PFSK-1 (cell line): ENCODE data around the gene GALNT12.

Experiments
- FOXP2 ChIP-seq: optimal IDR thresholded peaks from 2 replicates; pipeline ENCODE3; 2011; ENCODE audit warnings: borderline replicate concordance, control low read depth, inconsistent platforms; ENCODE audit not compliant: insufficient read depth; ENCODE audit errors: extremely low read length, extremely low read depth
- POLR2AphosphoS5 ChIP-seq: IDR thresholded peaks from 2 replicates; pipeline ENCODE4 v1.6.1; 2012; ENCODE audit warnings: low read depth, mild to moderate bottlenecking, control low read depth, low read length, moderate library complexity
- SIN3A ChIP-seq: IDR thresholded peaks from 2 replicates; pipeline ENCODE4 v1.6.1; 2012; ENCODE audit warnings: mild to moderate bottlenecking, low read length, moderate library complexity, borderline replicate concordance; ENCODE audit not compliant: insufficient read depth
- TAF1 ChIP-seq: IDR thresholded peaks from 2 replicates; pipeline ENCODE4 v1.6.1; 2012; ENCODE audit warnings: low read length, control low read depth, borderline replicate concordance; ENCODE audit not compliant: insufficient read depth
- TF ChIP-seq, protein P1 (sequence below), 2 experiments: IDR thresholded peaks; 2 replicates each; pipeline versions ENCODE4 v1.6.1 to v1.8.0; 2011 to 2012; ENCODE audit warnings: low read depth in 2 of 2, low read length in 2 of 2, control low read depth in 1 of 2, inconsistent platforms in 1 of 2, mild to moderate bottlenecking in 1 of 2, moderate library complexity in 1 of 2; ENCODE audit not compliant: insufficient read depth in 1 of 2

GALNT12 gene

DNA sequence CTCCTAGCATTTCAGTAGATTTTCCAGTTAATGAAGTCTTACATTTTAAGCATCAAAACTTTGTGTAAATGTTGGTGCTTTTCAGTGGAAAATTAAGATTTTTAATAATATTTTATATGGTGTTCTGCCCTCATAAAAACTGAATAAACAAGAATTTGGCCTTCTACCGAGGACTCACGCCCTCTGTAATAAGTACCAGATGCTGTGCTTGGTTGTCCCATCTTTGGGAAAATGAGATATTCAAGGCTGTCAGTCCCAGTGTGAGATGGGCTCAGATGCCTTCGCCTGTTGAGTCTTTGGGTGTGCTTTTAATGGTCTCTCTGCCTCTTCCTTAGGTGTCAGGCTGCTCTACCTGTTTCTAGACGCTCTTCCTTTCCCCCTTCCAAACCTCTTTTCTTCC, 28.7 kb downstream of the GALNT12 start:
- TF ChIP-seq FOXP2 (no peak), POLR2AphosphoS5 (no peak), SIN3A (no peak), TAF1 (no peak)
- TF ChIP-seq, protein P1, sequence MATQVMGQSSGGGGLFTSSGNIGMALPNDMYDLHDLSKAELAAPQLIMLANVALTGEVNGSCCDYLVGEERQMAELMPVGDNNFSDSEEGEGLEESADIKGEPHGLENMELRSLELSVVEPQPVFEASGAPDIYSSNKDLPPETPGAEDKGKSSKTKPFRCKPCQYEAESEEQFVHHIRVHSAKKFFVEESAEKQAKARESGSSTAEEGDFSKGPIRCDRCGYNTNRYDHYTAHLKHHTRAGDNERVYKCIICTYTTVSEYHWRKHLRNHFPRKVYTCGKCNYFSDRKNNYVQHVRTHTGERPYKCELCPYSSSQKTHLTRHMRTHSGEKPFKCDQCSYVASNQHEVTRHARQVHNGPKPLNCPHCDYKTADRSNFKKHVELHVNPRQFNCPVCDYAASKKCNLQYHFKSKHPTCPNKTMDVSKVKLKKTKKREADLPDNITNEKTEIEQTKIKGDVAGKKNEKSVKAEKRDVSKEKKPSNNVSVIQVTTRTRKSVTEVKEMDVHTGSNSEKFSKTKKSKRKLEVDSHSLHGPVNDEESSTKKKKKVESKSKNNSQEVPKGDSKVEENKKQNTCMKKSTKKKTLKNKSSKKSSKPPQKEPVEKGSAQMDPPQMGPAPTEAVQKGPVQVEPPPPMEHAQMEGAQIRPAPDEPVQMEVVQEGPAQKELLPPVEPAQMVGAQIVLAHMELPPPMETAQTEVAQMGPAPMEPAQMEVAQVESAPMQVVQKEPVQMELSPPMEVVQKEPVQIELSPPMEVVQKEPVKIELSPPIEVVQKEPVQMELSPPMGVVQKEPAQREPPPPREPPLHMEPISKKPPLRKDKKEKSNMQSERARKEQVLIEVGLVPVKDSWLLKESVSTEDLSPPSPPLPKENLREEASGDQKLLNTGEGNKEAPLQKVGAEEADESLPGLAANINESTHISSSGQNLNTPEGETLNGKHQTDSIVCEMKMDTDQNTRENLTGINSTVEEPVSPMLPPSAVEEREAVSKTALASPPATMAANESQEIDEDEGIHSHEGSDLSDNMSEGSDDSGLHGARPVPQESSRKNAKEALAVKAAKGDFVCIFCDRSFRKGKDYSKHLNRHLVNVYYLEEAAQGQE (IDR thresholded peaks at IDR 0.05; ENCODE audit: insufficient read depth in 1 of 2, low read depth in 2 of 2, low read length in 2 of 2) = no peak

DNA sequence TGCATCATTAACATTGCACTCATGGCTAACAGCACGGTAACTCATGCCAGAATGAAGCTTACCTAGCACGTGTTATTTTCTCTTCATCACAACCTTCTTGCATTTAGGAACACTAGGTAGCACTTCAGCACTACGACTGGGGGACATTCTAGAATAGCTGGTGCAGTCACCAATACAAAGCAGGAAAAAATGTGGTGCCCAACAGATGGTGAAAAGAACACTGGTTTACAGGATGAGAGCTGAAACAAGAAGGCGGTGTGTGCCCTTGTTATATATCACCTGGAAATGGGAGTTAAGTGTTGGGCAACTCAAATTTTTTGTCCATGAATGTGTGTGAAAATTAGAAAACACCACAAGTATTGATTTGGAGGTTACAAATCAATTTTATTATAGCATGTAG, 30.0 kb downstream of the GALNT12 start:
- TF ChIP-seq POLR2AphosphoS5 (no peak), TAF1 (no peak), FOXP2 (no peak), SIN3A (no peak)
- TF ChIP-seq, protein P1 (IDR thresholded peaks at IDR 0.05; ENCODE audit: insufficient read depth in 1 of 2, low read depth in 2 of 2, low read length in 2 of 2) = no peak

DNA sequence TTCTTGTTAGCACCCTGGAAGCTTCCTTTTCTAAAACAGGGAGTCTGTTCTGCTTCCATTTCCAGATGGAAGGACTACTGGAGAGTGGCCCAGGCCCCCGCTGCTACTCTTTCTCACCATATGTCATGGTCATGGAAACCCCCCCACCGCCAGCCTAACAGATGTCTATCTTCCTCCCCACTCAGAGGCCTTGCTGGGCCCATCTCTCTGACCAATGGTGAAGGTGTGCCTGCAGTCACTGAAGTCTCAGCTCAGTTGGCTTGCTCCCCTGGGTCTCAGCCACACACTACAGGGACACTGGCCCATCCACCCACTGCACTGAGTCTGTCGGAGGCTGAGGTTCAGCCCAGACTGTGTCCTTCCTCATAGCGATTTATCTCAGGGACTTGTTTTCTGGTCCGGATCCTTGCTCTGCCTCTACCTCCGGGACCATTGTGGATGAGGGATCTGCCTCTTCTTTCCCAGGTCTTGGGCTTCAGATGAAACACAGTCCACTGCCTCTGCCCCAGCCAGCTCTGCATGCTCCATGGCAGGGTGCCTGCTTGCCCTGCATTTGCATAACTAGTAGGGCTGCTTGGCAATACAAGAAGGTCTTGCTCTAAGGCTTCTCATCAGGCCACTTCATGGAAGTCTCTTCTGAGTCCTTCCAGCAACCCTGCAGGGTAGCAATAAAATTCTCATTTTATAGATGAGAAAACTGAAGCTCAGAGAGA, 30.8 kb downstream of the GALNT12 start:
- TF ChIP-seq SIN3A = no peak

DNA sequence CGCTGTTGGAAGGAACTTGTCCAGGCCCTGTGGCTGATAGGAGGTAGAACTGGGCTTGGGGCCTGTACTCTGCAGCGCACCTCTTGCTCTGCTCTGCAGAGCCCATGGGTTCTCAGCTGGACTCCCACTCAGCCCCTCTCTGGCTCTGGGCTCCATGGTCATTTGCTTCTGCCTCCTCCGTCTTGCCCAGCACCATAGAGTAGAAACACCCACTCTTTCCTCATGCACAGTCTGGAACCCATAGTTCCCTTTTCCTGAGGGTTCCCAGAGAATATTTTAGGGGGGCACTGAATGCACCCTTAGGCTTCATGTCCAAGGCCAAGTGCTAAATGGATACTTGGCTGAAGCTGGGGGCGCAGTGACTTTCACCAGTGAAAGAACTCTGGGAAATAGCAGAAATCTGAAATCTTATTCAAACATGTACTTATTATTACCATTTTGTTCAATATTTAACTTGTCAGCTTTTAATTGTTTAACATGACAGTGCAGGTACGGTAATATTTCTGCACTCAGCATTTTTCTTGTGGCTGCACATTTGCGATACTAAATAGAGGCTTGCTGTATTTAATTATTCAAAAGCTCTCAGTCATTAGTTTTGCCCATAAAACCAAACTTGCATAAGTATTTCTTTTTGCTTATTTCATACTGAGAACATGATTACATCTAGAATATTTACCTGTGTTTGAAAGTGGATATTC, 31.5 kb downstream of the GALNT12 start:
- TF ChIP-seq, protein P1 (IDR thresholded peaks at IDR 0.05; ENCODE audit: insufficient read depth in 1 of 2, low read depth in 2 of 2, low read length in 2 of 2) = no peak
- TF ChIP-seq POLR2AphosphoS5 (no peak), SIN3A (no peak), FOXP2 (no peak), TAF1 (no peak)

DNA sequence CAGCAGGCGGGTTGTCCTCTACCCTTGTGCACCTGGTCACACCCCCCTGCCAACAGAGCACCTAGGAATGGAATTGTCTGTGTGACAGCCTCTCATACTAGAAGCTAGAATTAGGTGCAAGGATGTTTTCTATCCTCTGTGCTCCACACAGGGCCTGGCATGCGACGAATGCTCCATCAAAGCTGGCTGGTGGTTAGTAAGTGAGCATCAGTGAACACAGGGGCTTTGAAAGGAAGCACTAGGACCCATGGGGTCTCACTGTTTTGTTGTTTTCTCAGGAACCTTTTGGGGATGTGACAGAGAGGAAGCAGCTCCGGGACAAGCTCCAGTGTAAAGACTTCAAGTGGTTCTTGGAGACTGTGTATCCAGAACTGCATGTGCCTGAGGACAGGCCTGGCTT, 32.3 kb downstream of the GALNT12 start:
- TF ChIP-seq, protein P1 (IDR thresholded peaks at IDR 0.05; ENCODE audit: insufficient read depth in 1 of 2, low read depth in 2 of 2, low read length in 2 of 2) = no peak
- TF ChIP-seq TAF1 = no peak
- TF ChIP-seq SIN3A = no peak
- TF ChIP-seq POLR2AphosphoS5 = no peak
- TF ChIP-seq FOXP2 = no peak
